Measurements from ENCODE around the gene CBLB.
"Not testable (repeated sequence)": the region's sequence is repeated elsewhere in the genome, so short reads cannot be mapped to it uniquely, and the experiment has no call there.

CBLB gene

GRCh38 chr3:105745046-105745445, 123.8 kb downstream of the CBLB start:
- no peak overlapping the region for H3K4me3 Mint-ChIP-seq
- peaks cover 61% of the 10 kb centered on the region for H3K36me3 Mint-ChIP-seq (ENCODE audit: low read depth)
- peaks cover 42% of the 10 kb centered on the region for H3K4me1 Mint-ChIP-seq (ENCODE audit: low read depth)
- H3K9me3 Mint-ChIP-seq = peaks cover 7% of the 10 kb centered on the region
- no peak overlapping the region for H3K27ac Mint-ChIP-seq
- H3K27me3 Mint-ChIP-seq (ENCODE audit: low read depth) = no peaks in the 10 kb centered on the region

GRCh38 chr3:105744202-105744601, 124.6 kb downstream of the CBLB start:
- H3K27me3 Mint-ChIP-seq (ENCODE audit: low read depth) = no peaks in the 10 kb centered on the region
- no peak overlapping the region for H3K4me3 Mint-ChIP-seq
- peaks cover 43% of the 10 kb centered on the region for H3K4me1 Mint-ChIP-seq (ENCODE audit: low read depth)
- H3K9me3 Mint-ChIP-seq = peaks cover 13% of the 10 kb centered on the region
- H3K36me3 Mint-ChIP-seq (ENCODE audit: low read depth) = peaks cover 66% of the 10 kb centered on the region
- H3K27ac Mint-ChIP-seq = peak overlapping the region; percentile 62

GRCh38 chr3:105733356-105733755, 135.5 kb downstream of the CBLB start:
- H3K4me1 Mint-ChIP-seq (ENCODE audit: low read depth) = peaks cover 11% of the 10 kb centered on the region
- no peak overlapping the region for H3K4me3 Mint-ChIP-seq
- H3K36me3 Mint-ChIP-seq (ENCODE audit: low read depth) = peaks cover 33% of the 10 kb centered on the region

GRCh38 chr3:105731686-105732085, 137.1 kb downstream of the CBLB start:
- Mint-ChIP-seq H3K4me1 (ENCODE audit: low read depth) (peaks cover 20% of the 10 kb centered on the region), H3K4me3 (no peak overlapping the region), H3K27ac (no peak overlapping the region)

More at GRCh38 chr3:105733356-105733755, 135.5 kb downstream of the CBLB start:
- no peaks in the 10 kb centered on the region for H3K27me3 Mint-ChIP-seq (ENCODE audit: low read depth)
- H3K27ac Mint-ChIP-seq = no peak overlapping the region
- H3K9me3 Mint-ChIP-seq = peaks cover 5% of the 10 kb centered on the region

GRCh38 chr3:105730801-105731354, 137.9 kb downstream of the CBLB start:
- H3K27me3 Mint-ChIP-seq (ENCODE audit: low read depth) = no peaks in the 10 kb centered on the region
- peaks cover 20% of the 10 kb centered on the region for H3K4me1 Mint-ChIP-seq (ENCODE audit: low read depth)
- no peak overlapping the region for H3K27ac Mint-ChIP-seq
- H3K9me3 Mint-ChIP-seq = peaks cover 22% of the 10 kb centered on the region
- peaks cover 48% of the 10 kb centered on the region for H3K36me3 Mint-ChIP-seq (ENCODE audit: low read depth)
- H3K4me3 Mint-ChIP-seq = no peak overlapping the region

More at GRCh38 chr3:105731686-105732085, 137.1 kb downstream of the CBLB start:
- peaks cover 21% of the 10 kb centered on the region for H3K9me3 Mint-ChIP-seq
- H3K27me3 Mint-ChIP-seq (ENCODE audit: low read depth) = no peaks in the 10 kb centered on the region
- H3K36me3 Mint-ChIP-seq (ENCODE audit: low read depth) = peaks cover 50% of the 10 kb centered on the region

GRCh38 chr3:105729667-105730066, 139.1 kb downstream of the CBLB start:
- Mint-ChIP-seq H3K27me3 (ENCODE audit: low read depth) (no peaks in the 10 kb centered on the region), H3K27ac (no peak overlapping the region), H3K4me1 (ENCODE audit: low read depth) (peaks cover 20% of the 10 kb centered on the region), H3K9me3 (peaks cover 22% of the 10 kb centered on the region), H3K4me3 (no peak overlapping the region), H3K36me3 (ENCODE audit: low read depth) (peaks cover 47% of the 10 kb centered on the region)

GRCh38 chr3:105728771-105729312, 140.0 kb downstream of the CBLB start:
- no peak overlapping the region for H3K4me3 Mint-ChIP-seq
- no peak overlapping the region for H3K27ac Mint-ChIP-seq
- H3K9me3 Mint-ChIP-seq = peaks cover 22% of the 10 kb centered on the region
- peaks cover 24% of the 10 kb centered on the region for H3K4me1 Mint-ChIP-seq (ENCODE audit: low read depth)
- peaks cover 48% of the 10 kb centered on the region for H3K36me3 Mint-ChIP-seq (ENCODE audit: low read depth)
- no peaks in the 10 kb centered on the region for H3K27me3 Mint-ChIP-seq (ENCODE audit: low read depth)

GRCh38 chr3:105727036-105727435, 141.8 kb downstream of the CBLB start:
- H3K27ac Mint-ChIP-seq; H3K4me3 Mint-ChIP-seq; H3K27me3 Mint-ChIP-seq (ENCODE audit: low read depth): not testable (repeated sequence)
- Mint-ChIP-seq H3K4me1 (ENCODE audit: low read depth) (peaks cover 30% of the 10 kb centered on the region), H3K9me3 (peaks cover 25% of the 10 kb centered on the region), H3K36me3 (ENCODE audit: low read depth) (peaks cover 43% of the 10 kb centered on the region)

- Mint-ChIP-seq H3K27ac (peak overlapping the region; percentile 65), H3K4me1 (ENCODE audit: low read depth) (peaks cover 23% of the 10 kb centered on the region), H3K9me3 (peaks cover 18% of the 10 kb centered on the region), H3K27me3 (ENCODE audit: low read depth) (no peaks in the 10 kb centered on the region), H3K36me3 (ENCODE audit: low read depth) (peaks cover 49% of the 10 kb centered on the region), H3K4me3 (no peak overlapping the region)
These were observed 145.8 kb downstream of the CBLB start for GRCh38 chr3:105722943-105723556.

GRCh38 chr3:105719791-105720190, 149.0 kb downstream of the CBLB start:
- H3K4me3 Mint-ChIP-seq = no peak overlapping the region
- peaks cover 3% of the 10 kb centered on the region for H3K9me3 Mint-ChIP-seq
- no peaks in the 10 kb centered on the region for H3K27me3 Mint-ChIP-seq (ENCODE audit: low read depth)
- peaks cover 53% of the 10 kb centered on the region for H3K36me3 Mint-ChIP-seq (ENCODE audit: low read depth)
- peaks cover 22% of the 10 kb centered on the region for H3K4me1 Mint-ChIP-seq (ENCODE audit: low read depth)
- H3K27ac Mint-ChIP-seq = no peak overlapping the region

- H3K27me3 Mint-ChIP-seq (ENCODE audit: low read depth) = no peaks in the 10 kb centered on the region
- no peaks in the 10 kb centered on the region for H3K9me3 Mint-ChIP-seq
These were observed 153.4 kb downstream of the CBLB start for GRCh38 chr3:105715372-105715771.

GRCh38 chr3:105714453-105714852, 154.4 kb downstream of the CBLB start:
- Mint-ChIP-seq H3K27me3 (ENCODE audit: low read depth) (no peaks in the 10 kb centered on the region), H3K4me3 (no peak overlapping the region), H3K9me3 (peaks cover 5% of the 10 kb centered on the region), H3K4me1 (ENCODE audit: low read depth) (peaks cover 13% of the 10 kb centered on the region), H3K36me3 (ENCODE audit: low read depth) (peaks cover 58% of the 10 kb centered on the region), H3K27ac (no peak overlapping the region)

More at GRCh38 chr3:105715372-105715771, 153.4 kb downstream of the CBLB start:
- H3K4me1 Mint-ChIP-seq (ENCODE audit: low read depth) = peaks cover 9% of the 10 kb centered on the region
- H3K27ac Mint-ChIP-seq = no peak overlapping the region
- H3K36me3 Mint-ChIP-seq (ENCODE audit: low read depth) = peaks cover 57% of the 10 kb centered on the region
- no peak overlapping the region for H3K4me3 Mint-ChIP-seq

GRCh38 chr3:105708980-105709379, 159.8 kb downstream of the CBLB start:
- Mint-ChIP-seq H3K4me3 (no peak overlapping the region), H3K27ac (no peak overlapping the region), H3K36me3 (ENCODE audit: low read depth) (peaks cover 34% of the 10 kb centered on the region), H3K27me3 (ENCODE audit: low read depth) (no peaks in the 10 kb centered on the region), H3K9me3 (peaks cover 5% of the 10 kb centered on the region), H3K4me1 (ENCODE audit: low read depth) (peaks cover 7% of the 10 kb centered on the region)

GRCh38 chr3:105707009-105707408, 161.8 kb downstream of the CBLB start:
- Mint-ChIP-seq H3K27me3 (ENCODE audit: low read depth) (no peaks in the 10 kb centered on the region), H3K9me3 (peaks cover 5% of the 10 kb centered on the region), H3K36me3 (ENCODE audit: low read depth) (peaks cover 40% of the 10 kb centered on the region), H3K4me3 (no peak overlapping the region), H3K27ac (no peak overlapping the region), H3K4me1 (ENCODE audit: low read depth) (peaks cover 9% of the 10 kb centered on the region)

GRCh38 chr3:105704726-105705410, 163.9 kb downstream of the CBLB start:
- no peaks in the 10 kb centered on the region for H3K27me3 Mint-ChIP-seq (ENCODE audit: low read depth)
- no peak overlapping the region for H3K27ac Mint-ChIP-seq
- peaks cover 49% of the 10 kb centered on the region for H3K36me3 Mint-ChIP-seq (ENCODE audit: low read depth)
- H3K4me3 Mint-ChIP-seq = no peak overlapping the region
- H3K4me1 Mint-ChIP-seq (ENCODE audit: low read depth) = peaks cover 13% of the 10 kb centered on the region
- H3K9me3 Mint-ChIP-seq = peaks cover 2% of the 10 kb centered on the region

Measured in T-helper 1 cell treated with Interleukin-12 subunit alpha and Interleukin-12 subunit beta and Interleukin-4 antibody, amounts not matched to agents 30 μg/mL and 1 μg/mL, for 36 hours (primary cell).